Progenitor cell of endocrine pancreas (in vitro differentiated cells): Measurements from ENCODE around the gene ANKRD17. TPM values are rescaled to one million over a fixed set of nuclear protein-coding genes. Genes with fewer than 3 reads are reported as not detected.

Experiments used
- DNase-seq: peaks from one replicate; pipeline ENCODE4 v3.0.0; 2021; ENCODE audit warnings: low spot score; ENCODE audit not compliant: unreplicated experiment
- H3K27ac Mint-ChIP-seq: 2 replicates; pipeline ENCODE4 v1.8.0; 2021; ENCODE audit warnings: mild to moderate bottlenecking, moderate library complexity, mixed read lengths
- H3K27me3 Mint-ChIP-seq: 2 replicates; pipeline ENCODE4 v1.8.0; 2021; ENCODE audit warnings: mixed read lengths
- H3K36me3 Mint-ChIP-seq: 2 replicates; pipeline ENCODE4 v1.8.0; 2022; ENCODE audit warnings: mixed read lengths; ENCODE audit not compliant: insufficient read depth
- H3K4me1 Mint-ChIP-seq: 2 replicates; pipeline ENCODE4 v1.8.0; 2021; ENCODE audit warnings: low read depth, mixed read lengths
- H3K4me3 Mint-ChIP-seq: 2 replicates; pipeline ENCODE4 v1.8.0; 2021; ENCODE audit warnings: low read depth, mild to moderate bottlenecking, moderate library complexity, mixed read lengths
- H3K9me3 Mint-ChIP-seq: 2 replicates; pipeline ENCODE4 v1.8.0; 2021; ENCODE audit warnings: low read depth, mixed read lengths
- total RNA-seq: library from RNA; stranded (reverse); gene quantifications from 2 replicates; pipeline ENCODE4 v1.2.1, GENCODE V29; 2021
- TF ChIP-seq, protein P1 (sequence below): fragments of 200-600 bp; sonication (generic); IDR thresholded peaks from one replicate; pipeline ENCODE4 v1.5.0; 2021; ENCODE audit warnings: antibody characterized with exemption, mild to moderate bottlenecking; ENCODE audit not compliant: unreplicated experiment

The ANKRD17 gene
- total RNA-seq, 1 donor from 2014 or later, result 90.8 TPM

DNA sequence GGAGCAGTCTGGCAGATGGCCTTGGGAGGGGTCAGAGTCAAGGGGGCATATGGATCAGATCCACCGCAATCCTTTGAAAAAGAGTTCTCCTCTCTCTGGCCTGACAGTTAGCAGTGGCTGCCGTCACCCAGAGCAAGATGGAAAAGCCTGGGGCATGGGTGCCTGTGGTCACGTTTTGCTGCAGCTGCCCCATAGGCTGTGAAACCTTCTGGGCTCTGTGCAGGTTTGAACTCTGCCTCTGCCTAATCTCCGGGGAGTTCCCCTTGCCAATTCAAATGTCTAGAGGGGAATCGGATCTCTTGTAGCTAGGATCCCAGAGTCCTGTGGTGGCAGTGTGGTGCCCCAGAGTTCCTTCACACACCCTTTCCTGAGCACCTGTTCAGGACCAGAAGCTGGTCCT lies 23.4 kb upstream of the ANKRD17 start:
- Mint-ChIP-seq H3K9me3 (peaks cover 16% of the 10 kb centered on the region), H3K4me1 (no peaks in the 10 kb centered on the region), H3K36me3 (peaks cover 16% of the 10 kb centered on the region), H3K4me3 (no peak overlapping the region), H3K27me3 (no peaks in the 10 kb centered on the region), H3K27ac (no peak overlapping the region)
- TF ChIP-seq, protein P1, sequence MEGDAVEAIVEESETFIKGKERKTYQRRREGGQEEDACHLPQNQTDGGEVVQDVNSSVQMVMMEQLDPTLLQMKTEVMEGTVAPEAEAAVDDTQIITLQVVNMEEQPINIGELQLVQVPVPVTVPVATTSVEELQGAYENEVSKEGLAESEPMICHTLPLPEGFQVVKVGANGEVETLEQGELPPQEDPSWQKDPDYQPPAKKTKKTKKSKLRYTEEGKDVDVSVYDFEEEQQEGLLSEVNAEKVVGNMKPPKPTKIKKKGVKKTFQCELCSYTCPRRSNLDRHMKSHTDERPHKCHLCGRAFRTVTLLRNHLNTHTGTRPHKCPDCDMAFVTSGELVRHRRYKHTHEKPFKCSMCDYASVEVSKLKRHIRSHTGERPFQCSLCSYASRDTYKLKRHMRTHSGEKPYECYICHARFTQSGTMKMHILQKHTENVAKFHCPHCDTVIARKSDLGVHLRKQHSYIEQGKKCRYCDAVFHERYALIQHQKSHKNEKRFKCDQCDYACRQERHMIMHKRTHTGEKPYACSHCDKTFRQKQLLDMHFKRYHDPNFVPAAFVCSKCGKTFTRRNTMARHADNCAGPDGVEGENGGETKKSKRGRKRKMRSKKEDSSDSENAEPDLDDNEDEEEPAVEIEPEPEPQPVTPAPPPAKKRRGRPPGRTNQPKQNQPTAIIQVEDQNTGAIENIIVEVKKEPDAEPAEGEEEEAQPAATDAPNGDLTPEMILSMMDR, result no peak
- DNase-seq, result no peak

DNA sequence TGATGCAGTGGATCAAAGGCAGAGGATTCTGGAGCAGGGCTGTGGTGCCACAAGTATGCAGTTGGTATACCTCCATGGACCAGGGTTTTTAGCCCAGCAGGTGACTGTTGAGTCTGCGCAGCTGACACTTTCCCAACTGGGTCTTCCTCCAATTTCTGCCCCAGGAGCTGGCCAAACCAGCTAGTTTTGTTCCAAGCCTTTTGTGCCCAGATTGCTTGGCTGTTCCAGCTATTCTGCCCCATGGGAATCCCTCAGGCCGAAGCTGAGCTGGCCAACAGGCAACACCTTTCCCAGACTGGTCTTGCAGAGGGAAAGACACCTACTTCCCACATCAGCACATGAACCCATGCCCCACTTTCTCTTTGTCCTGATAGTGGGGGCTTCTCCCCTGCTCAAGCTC lies 22.8 kb upstream of the ANKRD17 start:
- Mint-ChIP-seq H3K36me3 (peaks cover 17% of the 10 kb centered on the region), H3K4me3 (no peak overlapping the region), H3K9me3 (peaks cover 18% of the 10 kb centered on the region), H3K27me3 (no peaks in the 10 kb centered on the region), H3K27ac (no peak overlapping the region), H3K4me1 (no peaks in the 10 kb centered on the region)
- DNase-seq, result no peak
- TF ChIP-seq, protein P1, result no peak

DNA sequence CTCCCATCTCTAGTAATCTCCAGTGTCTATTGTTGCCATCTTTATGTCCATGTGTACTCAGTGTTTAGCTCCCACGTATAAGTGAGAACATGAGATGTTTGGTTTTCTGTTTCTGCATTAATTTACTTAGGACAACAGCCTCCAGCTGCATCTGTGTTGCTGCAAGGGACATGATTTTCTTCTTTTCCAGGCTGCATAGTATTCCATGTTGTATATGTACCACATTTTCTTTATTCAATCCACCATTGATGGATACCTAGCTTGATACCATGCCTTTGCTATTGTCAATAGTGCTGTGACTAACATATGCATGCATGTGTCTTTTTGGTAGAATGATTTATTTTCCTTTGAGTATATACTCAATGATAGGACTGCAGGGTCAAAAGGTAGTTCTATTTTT lies 18.6 kb upstream of the ANKRD17 start:
- TF ChIP-seq, protein P1, result no peak
- no peaks in the 10 kb centered on the region for H3K4me1 Mint-ChIP-seq
- no peak overlapping the region for H3K4me3 Mint-ChIP-seq
- H3K27me3 Mint-ChIP-seq, result no peaks in the 10 kb centered on the region
- peaks cover 21% of the 10 kb centered on the region for H3K9me3 Mint-ChIP-seq
- H3K27ac Mint-ChIP-seq, result no peak overlapping the region
- H3K36me3 Mint-ChIP-seq, result peaks cover 17% of the 10 kb centered on the region
- no peak for DNase-seq

DNA sequence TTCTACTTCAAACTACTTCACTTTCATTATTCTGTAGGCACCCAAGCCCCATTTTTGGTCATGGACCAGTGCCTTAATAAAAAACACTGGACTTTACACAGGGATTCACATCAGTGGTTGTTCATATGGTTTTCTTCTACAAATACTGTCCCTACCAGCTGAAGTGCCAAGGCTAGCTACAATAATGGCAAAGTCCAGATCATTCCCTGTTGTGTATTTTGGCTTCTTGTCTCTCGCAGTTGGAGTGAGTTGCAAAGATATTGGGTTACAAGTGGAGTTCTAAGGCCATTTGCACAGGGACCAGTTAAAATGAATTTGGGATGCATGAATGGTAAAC lies 16.7 kb upstream of the ANKRD17 start:
- Mint-ChIP-seq H3K27ac (no peak overlapping the region), H3K9me3 (peaks cover 21% of the 10 kb centered on the region), H3K36me3 (peaks cover 17% of the 10 kb centered on the region), H3K27me3 (no peaks in the 10 kb centered on the region), H3K4me1 (no peaks in the 10 kb centered on the region), H3K4me3 (no peak overlapping the region)
- TF ChIP-seq, protein P1, result no peak
- DNase-seq, result no peak

DNA sequence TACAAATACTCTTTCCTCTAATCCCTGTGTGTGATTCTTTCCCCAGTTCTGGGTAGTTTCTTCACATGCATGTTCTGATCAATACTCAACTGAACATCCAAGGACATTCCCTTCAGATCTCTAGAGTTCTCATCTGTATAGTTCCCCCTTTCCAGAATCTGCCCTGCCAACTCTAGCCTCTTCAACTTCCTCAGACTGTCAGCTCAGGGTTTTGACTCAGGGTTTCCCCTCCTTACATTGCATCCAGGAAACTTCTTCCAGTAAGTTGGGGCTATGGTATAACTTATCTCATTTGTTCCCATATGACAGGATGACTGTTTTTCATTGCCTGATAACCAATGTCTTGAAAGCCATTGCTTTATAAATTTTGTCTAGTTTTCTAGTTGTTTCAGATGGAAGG lies 14.2 kb upstream of the ANKRD17 start:
- Mint-ChIP-seq H3K9me3 (peaks cover 7% of the 10 kb centered on the region), H3K4me1 (no peaks in the 10 kb centered on the region), H3K27ac (no peak overlapping the region), H3K27me3 (no peaks in the 10 kb centered on the region), H3K36me3 (peaks cover 6% of the 10 kb centered on the region), H3K4me3 (no peak overlapping the region)
- TF ChIP-seq, protein P1, result no peak
- no peak for DNase-seq

DNA sequence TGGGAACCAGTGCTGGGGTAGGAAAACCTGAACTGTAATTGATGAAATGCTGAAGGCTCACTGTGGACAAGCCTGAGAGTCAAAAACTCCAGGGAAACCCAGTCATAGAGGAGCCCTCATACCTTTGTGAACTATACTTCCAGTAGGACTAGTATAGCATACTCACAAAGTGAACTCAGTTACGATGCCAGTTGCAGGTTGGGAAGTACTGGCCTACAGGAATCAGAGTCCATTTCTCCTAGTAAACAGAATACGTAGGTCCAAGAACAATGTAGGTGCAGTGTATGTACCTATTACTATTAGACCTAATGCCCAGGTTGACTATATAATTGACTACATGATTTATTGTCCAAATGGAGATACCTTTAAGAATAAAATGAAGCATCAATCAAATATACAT lies 8.5 kb upstream of the ANKRD17 start:
- Mint-ChIP-seq H3K36me3 (no peaks in the 10 kb centered on the region), H3K9me3 (no peaks in the 10 kb centered on the region), H3K4me1 (no peaks in the 10 kb centered on the region), H3K27me3 (no peaks in the 10 kb centered on the region), H3K27ac (no peak overlapping the region), H3K4me3 (no peak overlapping the region)
- TF ChIP-seq, protein P1, result no peak
- DNase-seq, result no peak
